ENCODE data around the gene NUP210. TPM values are rescaled to one million over a fixed set of nuclear protein-coding genes. Genes with fewer than 3 reads are reported as not detected.

NUP210 gene
- total RNA-seq, 1 donor: 63.0 TPM

- peaks cover 51% of the 10 kb centered on the region for H3K4me1 ChIP-seq (ENCODE audit: insufficient read depth, low read length)
These were observed 73.4 kb downstream of the NUP210 start for GRCh38 chr3:13346481-13347389.

GRCh38 chr3:13345772-13346171 is 74.3 kb downstream of the NUP210 start:
- Histone ChIP-seq H3K9me3 (ENCODE audit: low read depth, low read length) (no peaks in the 10 kb centered on the region), H3K4me3 (ENCODE audit: low read length) (no peak overlapping the region), H3K4me1 (ENCODE audit: insufficient read depth, low read length) (peaks cover 51% of the 10 kb centered on the region), H3K27me3 (ENCODE audit: insufficient read depth, low read length) (no peaks in the 10 kb centered on the region)

More at GRCh38 chr3:13346481-13347389, 73.4 kb downstream of the NUP210 start:
- H3K4me3 ChIP-seq (ENCODE audit: low read length): no peak overlapping the region
- no peaks in the 10 kb centered on the region for H3K27me3 ChIP-seq (ENCODE audit: insufficient read depth, low read length)
- no peaks in the 10 kb centered on the region for H3K9me3 ChIP-seq (ENCODE audit: low read depth, low read length)

- Histone ChIP-seq H3K4me3 (ENCODE audit: low read length) (no peak overlapping the region), H3K4me1 (ENCODE audit: insufficient read depth, low read length) (peaks cover 51% of the 10 kb centered on the region), H3K9me3 (ENCODE audit: low read depth, low read length) (no peaks in the 10 kb centered on the region), H3K27me3 (ENCODE audit: insufficient read depth, low read length) (no peaks in the 10 kb centered on the region)
These were observed 74.8 kb downstream of the NUP210 start for GRCh38 chr3:13345284-13345683.

- Histone ChIP-seq H3K9me3 (ENCODE audit: low read depth, low read length) (no peaks in the 10 kb centered on the region), H3K4me1 (ENCODE audit: insufficient read depth, low read length) (peaks cover 47% of the 10 kb centered on the region), H3K4me3 (ENCODE audit: low read length) (no peak overlapping the region), H3K27me3 (ENCODE audit: insufficient read depth, low read length) (no peaks in the 10 kb centered on the region)
These were observed 75.5 kb downstream of the NUP210 start for GRCh38 chr3:13344663-13345062.

GRCh38 chr3:13343601-13344000 is 76.5 kb downstream of the NUP210 start:
- H3K4me1 ChIP-seq (ENCODE audit: insufficient read depth, low read length): peaks cover 37% of the 10 kb centered on the region
- H3K4me3 ChIP-seq (ENCODE audit: low read length): no peak overlapping the region

GRCh38 chr3:13341229-13341905 is 78.8 kb downstream of the NUP210 start:
- no peaks in the 10 kb centered on the region for H3K27me3 ChIP-seq (ENCODE audit: insufficient read depth, low read length)
- H3K4me3 ChIP-seq (ENCODE audit: low read length): no peak overlapping the region
- H3K4me1 ChIP-seq (ENCODE audit: insufficient read depth, low read length): peaks cover 15% of the 10 kb centered on the region
- no peaks in the 10 kb centered on the region for H3K9me3 ChIP-seq (ENCODE audit: low read depth, low read length)

More at GRCh38 chr3:13343601-13344000, 76.5 kb downstream of the NUP210 start:
- Histone ChIP-seq H3K27me3 (ENCODE audit: insufficient read depth, low read length) (no peaks in the 10 kb centered on the region), H3K9me3 (ENCODE audit: low read depth, low read length) (no peaks in the 10 kb centered on the region)

GRCh38 chr3:13339833-13340232 is 80.3 kb downstream of the NUP210 start:
- no peaks in the 10 kb centered on the region for H3K9me3 ChIP-seq (ENCODE audit: low read depth, low read length)
- H3K4me1 ChIP-seq (ENCODE audit: insufficient read depth, low read length): peaks cover 7% of the 10 kb centered on the region
- no peaks in the 10 kb centered on the region for H3K27me3 ChIP-seq (ENCODE audit: insufficient read depth, low read length)
- H3K4me3 ChIP-seq (ENCODE audit: low read length): no peak overlapping the region

- Histone ChIP-seq H3K9me3 (ENCODE audit: low read depth, low read length) (no peaks in the 10 kb centered on the region), H3K4me3 (ENCODE audit: low read length) (no peak overlapping the region), H3K4me1 (ENCODE audit: insufficient read depth, low read length) (no peaks in the 10 kb centered on the region), H3K27me3 (ENCODE audit: insufficient read depth, low read length) (no peaks in the 10 kb centered on the region)
These were observed 81.1 kb downstream of the NUP210 start for GRCh38 chr3:13338996-13339395.

GRCh38 chr3:13338231-13338630 is 81.9 kb downstream of the NUP210 start:
- H3K4me1 ChIP-seq (ENCODE audit: insufficient read depth, low read length): peaks cover under 1% of the 10 kb centered on the region
- H3K9me3 ChIP-seq (ENCODE audit: low read depth, low read length): no peaks in the 10 kb centered on the region
- no peak overlapping the region for H3K4me3 ChIP-seq (ENCODE audit: low read length)
- no peaks in the 10 kb centered on the region for H3K27me3 ChIP-seq (ENCODE audit: insufficient read depth, low read length)

GRCh38 chr3:13336592-13336991 is 83.5 kb downstream of the NUP210 start:
- Histone ChIP-seq H3K9me3 (ENCODE audit: low read depth, low read length) (no peaks in the 10 kb centered on the region), H3K27me3 (ENCODE audit: insufficient read depth, low read length) (no peaks in the 10 kb centered on the region), H3K4me1 (ENCODE audit: insufficient read depth, low read length) (peaks cover 13% of the 10 kb centered on the region), H3K4me3 (ENCODE audit: low read length) (no peak overlapping the region)

- Histone ChIP-seq H3K4me1 (ENCODE audit: insufficient read depth, low read length) (peaks cover 17% of the 10 kb centered on the region), H3K27me3 (ENCODE audit: insufficient read depth, low read length) (no peaks in the 10 kb centered on the region), H3K9me3 (ENCODE audit: low read depth, low read length) (no peaks in the 10 kb centered on the region), H3K4me3 (ENCODE audit: low read length) (no peak overlapping the region)
These were observed 84.6 kb downstream of the NUP210 start for GRCh38 chr3:13335503-13335902.

GRCh38 chr3:13335059-13335458 is 85.1 kb downstream of the NUP210 start:
- H3K4me1 ChIP-seq (ENCODE audit: insufficient read depth, low read length): peaks cover 17% of the 10 kb centered on the region
- no peak overlapping the region for H3K4me3 ChIP-seq (ENCODE audit: low read length)
- H3K9me3 ChIP-seq (ENCODE audit: low read depth, low read length): no peaks in the 10 kb centered on the region
- no peaks in the 10 kb centered on the region for H3K27me3 ChIP-seq (ENCODE audit: insufficient read depth, low read length)

GRCh38 chr3:13333236-13333897 is 86.8 kb downstream of the NUP210 start:
- Histone ChIP-seq H3K9me3 (ENCODE audit: low read depth, low read length) (no peaks in the 10 kb centered on the region), H3K4me3 (ENCODE audit: low read length) (no peak overlapping the region), H3K27me3 (ENCODE audit: insufficient read depth, low read length) (no peaks in the 10 kb centered on the region), H3K4me1 (ENCODE audit: insufficient read depth, low read length) (peaks cover 17% of the 10 kb centered on the region)

GRCh38 chr3:13332740-13333139 is 87.4 kb downstream of the NUP210 start:
- H3K4me1 ChIP-seq (ENCODE audit: insufficient read depth, low read length): peaks cover 17% of the 10 kb centered on the region
- no peaks in the 10 kb centered on the region for H3K9me3 ChIP-seq (ENCODE audit: low read depth, low read length)
- no peak overlapping the region for H3K4me3 ChIP-seq (ENCODE audit: low read length)
- no peaks in the 10 kb centered on the region for H3K27me3 ChIP-seq (ENCODE audit: insufficient read depth, low read length)

- Histone ChIP-seq H3K9me3 (ENCODE audit: low read depth, low read length) (no peaks in the 10 kb centered on the region), H3K4me3 (ENCODE audit: low read length) (no peak overlapping the region), H3K4me1 (ENCODE audit: insufficient read depth, low read length) (peaks cover 17% of the 10 kb centered on the region), H3K27me3 (ENCODE audit: insufficient read depth, low read length) (no peaks in the 10 kb centered on the region)
These were observed 88.0 kb downstream of the NUP210 start for GRCh38 chr3:13332158-13332557.

All from mononuclear cell (primary cell).